GM12873 (cell line): ENCODE data around the gene GPM6B.

Source experiments
- CTCF ChIP-seq: IDR thresholded peaks from 2 replicates; pipeline ENCODE4 v1.5.1; 2012; ENCODE audit warnings: low read depth, mild to moderate bottlenecking, moderate library complexity, low read length, control low read depth; ENCODE audit not compliant: insufficient read depth; ENCODE audit errors: missing control alignments

Gene GPM6B

GRCh38 chrX:13821738-13822137 is 4.8 kb upstream of the GPM6B start:
- no peak for TF ChIP-seq CTCF

DNA sequence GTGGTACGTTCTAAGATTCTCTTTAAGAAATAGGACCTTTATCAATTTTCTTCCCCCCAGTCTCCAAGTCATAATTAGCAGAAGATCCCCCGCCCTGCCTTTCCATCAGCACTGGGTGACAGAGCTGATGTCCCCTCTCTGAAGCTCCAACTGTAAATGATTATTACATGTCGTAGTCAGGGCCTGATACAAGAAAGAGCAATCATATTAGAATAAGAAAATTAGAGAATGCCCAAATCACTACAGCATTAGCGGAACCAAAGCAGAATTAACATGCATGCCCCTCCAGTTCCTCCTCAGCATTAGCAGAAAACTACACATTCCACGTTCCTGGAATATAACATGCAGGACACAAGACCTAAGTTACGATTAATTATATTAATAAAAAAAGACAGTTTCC is 717 bp downstream of the GPM6B start:
- TF ChIP-seq CTCF = no peak

- TF ChIP-seq CTCF = no peak
Observed at GRCh38 chrX:13815664-13816063, 1.2 kb downstream of the GPM6B start.

DNA sequence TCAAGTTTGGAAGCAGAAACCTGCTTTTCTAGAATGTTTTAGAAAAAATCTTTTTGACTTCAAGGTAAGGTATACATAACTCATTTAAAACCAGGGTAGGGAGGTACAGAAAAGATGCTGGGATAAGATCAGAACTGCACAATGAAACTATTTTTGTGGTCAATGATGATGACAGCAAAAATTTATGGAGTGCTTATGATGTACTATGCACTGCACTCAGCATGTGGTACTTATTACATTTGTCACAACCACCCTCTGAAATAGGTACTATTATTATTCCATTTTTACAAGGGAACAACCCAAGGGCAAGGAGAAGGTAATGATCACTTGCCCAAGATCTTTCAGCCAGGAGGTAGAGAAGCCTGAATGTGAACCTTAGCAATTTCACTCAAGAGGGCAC is 8.0 kb downstream of the GPM6B start:
- TF ChIP-seq CTCF = no peak

DNA sequence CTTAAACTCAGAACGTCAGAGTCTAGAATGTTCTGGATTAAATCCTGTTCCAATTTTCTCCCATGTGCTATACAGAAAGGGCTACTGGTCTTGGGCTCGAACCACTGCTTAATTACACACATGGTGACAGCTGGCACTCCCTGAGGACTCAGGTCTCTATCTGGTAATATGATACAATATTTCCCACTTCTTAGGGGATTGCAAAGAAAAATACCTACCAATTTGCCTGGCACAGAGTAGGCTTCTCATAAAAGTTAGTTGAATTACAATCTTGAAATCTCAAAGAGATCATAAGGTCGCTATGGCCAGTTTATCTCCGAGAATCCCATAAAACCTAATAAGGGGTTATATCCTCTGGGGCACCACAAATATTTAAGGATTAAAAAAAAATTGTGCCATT is 8.6 kb downstream of the GPM6B start:
- TF ChIP-seq CTCF = no peak

- no peak for TF ChIP-seq CTCF
Observed at GRCh38 chrX:13805241-13805640, 11.7 kb downstream of the GPM6B start.

DNA sequence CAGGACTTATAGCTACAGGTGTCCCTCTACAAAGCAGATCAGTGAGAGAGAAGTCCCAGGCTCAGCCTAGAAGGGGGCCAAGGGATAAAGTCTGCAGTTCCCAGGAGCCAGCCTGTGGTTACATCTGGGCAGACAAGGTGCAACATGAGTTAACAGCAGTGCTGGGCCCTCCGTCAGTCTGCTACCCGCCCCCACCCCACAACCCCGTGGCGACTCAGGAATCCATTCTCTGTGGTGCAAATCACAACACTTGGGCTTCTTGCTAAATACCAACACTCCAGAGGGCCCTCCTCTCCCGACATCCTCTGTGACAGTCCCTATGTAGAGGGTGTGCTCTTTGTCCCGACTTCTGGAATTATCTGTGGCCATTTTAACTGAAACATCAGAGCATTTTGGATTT is 13.8 kb downstream of the GPM6B start:
- no peak for TF ChIP-seq CTCF

GRCh38 chrX:13798184-13798583 is 18.7 kb downstream of the GPM6B start:
- no peak for TF ChIP-seq CTCF
